Neural cell (in vitro differentiated cells): ENCODE measurements around the gene CELSR3. TPM values are rescaled to one million over a fixed set of nuclear protein-coding genes. Genes with fewer than 3 reads are reported as not detected.

Experiments used
- H2AFZ ChIP-seq: fragments of 200-600, 300-800 bp; sonication (generic), shearing (Covaris generic); 2 replicates; pipeline ENCODE4 v1.6.0; 2014; ENCODE audit warnings: low read depth, mild to moderate bottlenecking, antibody characterized with exemption, low read length, moderate library complexity
- H3F3A ChIP-seq: fragments of 200-600 bp; shearing (Covaris generic); 2 replicates; pipeline ENCODE4 v1.6.1; 2016; ENCODE audit warnings: mild to moderate bottlenecking, moderate library complexity, mixed read lengths, antibody characterized with exemption, low read length; ENCODE audit not compliant: insufficient read depth, poor library complexity, severe bottlenecking
- H3K27ac ChIP-seq: fragments of 200-600, 300-800 bp; sonication (generic), shearing (Covaris generic); 2 replicates; pipeline ENCODE4 v1.5.1; 2014; ENCODE audit warnings: mild to moderate bottlenecking, low read length, moderate library complexity
- H3K27me3 ChIP-seq: fragments of 300-800, 200-600 bp; sonication (generic), shearing (Covaris generic); 2 replicates; pipeline ENCODE4 v1.6.0; 2014; ENCODE audit warnings: mild to moderate bottlenecking, low read depth, low read length, moderate library complexity; ENCODE audit not compliant: insufficient read depth
- H3K36me3 ChIP-seq: fragments of 300-800, 200-600 bp; sonication (generic), shearing (Covaris generic); 2 replicates; pipeline ENCODE4 v1.5.1; 2014; ENCODE audit warnings: mild to moderate bottlenecking, antibody characterized with exemption, low read length, moderate library complexity; ENCODE audit not compliant: insufficient read depth
- H3K4me2 ChIP-seq: fragments of 300-800, 200-600 bp; sonication (generic), shearing (Covaris generic); 2 replicates; pipeline ENCODE4 v1.6.0; 2014; ENCODE audit warnings: mild to moderate bottlenecking, low read length
- H3K4me3 ChIP-seq: fragments of 300-800, 200-600 bp; sonication (generic), shearing (Covaris generic); 2 replicates; pipeline ENCODE4 v1.5.1; 2014; ENCODE audit warnings: mild to moderate bottlenecking, low read length, moderate library complexity
- H3K79me2 ChIP-seq: fragments of 200-600 bp; shearing (Covaris generic); replicated peaks from 2 replicates; pipeline ENCODE4 v1.6.0; 2014; ENCODE audit warnings: mild to moderate bottlenecking, low read length, moderate library complexity; ENCODE audit not compliant: insufficient read depth
- H3K9ac ChIP-seq: fragments of 300-800, 200-600 bp; sonication (generic), shearing (Covaris generic); 2 replicates; pipeline ENCODE4 v1.6.1; 2016; ENCODE audit warnings: mild to moderate bottlenecking, low read length, mixed read lengths
- H3K9me2 ChIP-seq: fragments of 200-600 bp; shearing (Covaris generic); 2 replicates; pipeline ENCODE4 v1.6.1; 2016; ENCODE audit warnings: mild to moderate bottlenecking, low read length, mixed read lengths; ENCODE audit not compliant: insufficient read depth
- H3K9me3 ChIP-seq: fragments of 200-600, 300-800 bp; sonication (generic), shearing (Covaris generic); 2 replicates; pipeline ENCODE4 v1.6.1; 2016; ENCODE audit warnings: mild to moderate bottlenecking, mixed run types, low read length, moderate library complexity, mixed read lengths
- H4K20me1 ChIP-seq: fragments of 200-600 bp; shearing (Covaris generic); 2 replicates; pipeline ENCODE4 v1.6.1; 2016; ENCODE audit warnings: mild to moderate bottlenecking, mixed run types; ENCODE audit not compliant: insufficient read depth
- EP300 ChIP-seq: fragments of 450-650 bp; conservative IDR thresholded peaks from 2 replicates; pipeline ENCODE4 v1.6.1; 2014; ENCODE audit warnings: antibody characterized with exemption, mild to moderate bottlenecking, moderate library complexity; ENCODE audit not compliant: poor library complexity, severe bottlenecking
- EZH2 ChIP-seq: fragments of 200-600, 300-800 bp; shearing (Covaris generic), sonication (generic); IDR thresholded peaks from 2 replicates; pipeline ENCODE4 v1.6.1; 2014; ENCODE audit warnings: antibody characterized with exemption, low read length, borderline replicate concordance, mild to moderate bottlenecking; ENCODE audit not compliant: insufficient read depth, poor library complexity, severe bottlenecking
- MXI1 ChIP-seq: fragments of 450-650 bp; conservative IDR thresholded peaks from 2 replicates; pipeline ENCODE4 v1.6.1; 2014; ENCODE audit warnings: antibody characterized with exemption, mild to moderate bottlenecking; ENCODE audit not compliant: poor library complexity, severe bottlenecking
- POLR2AphosphoS5 ChIP-seq: IDR thresholded peaks from 2 replicates; pipeline ENCODE4 v1.6.1; 2012
- RAD21 ChIP-seq: fragments of 450-650 bp; conservative IDR thresholded peaks from 2 replicates; pipeline ENCODE4 v1.6.1; 2014; ENCODE audit warnings: antibody characterized with exemption, mild to moderate bottlenecking, moderate library complexity
- SMC3 ChIP-seq: fragments of 450-650 bp; conservative IDR thresholded peaks from 2 replicates; pipeline ENCODE4 v1.6.1; 2014; ENCODE audit warnings: antibody characterized with exemption, mild to moderate bottlenecking, moderate library complexity; ENCODE audit not compliant: poor library complexity
- TAF1 ChIP-seq: IDR thresholded peaks from 2 replicates; pipeline ENCODE4 v1.6.1; 2012; ENCODE audit warnings: low read depth
- polyA plus RNA-seq: library from polyadenylated mRNA; depleted of rRNA; stranded (reverse); fragments of >200 nt; gene quantifications from 2 replicates; pipeline ENCODE4 v1.2.3, GENCODE V29; 2014
- TF ChIP-seq, protein P1 (sequence below): IDR thresholded peaks from 2 replicates; pipeline ENCODE4 v1.6.1; 2012; ENCODE audit warnings: borderline replicate concordance
- TF ChIP-seq, protein P2 (sequence below): fragments of 450-650 bp; IDR thresholded peaks from 2 replicates; pipeline ENCODE4 v1.5.1; 2014; ENCODE audit warnings: antibody characterized with exemption, mild to moderate bottlenecking, moderate library complexity; ENCODE audit not compliant: poor library complexity, severe bottlenecking

CELSR3 gene
- polyA plus RNA-seq, 1 donor from 2014 or later: 54.9 TPM

- TF ChIP-seq EP300: no peak
- TF ChIP-seq, protein P1, sequence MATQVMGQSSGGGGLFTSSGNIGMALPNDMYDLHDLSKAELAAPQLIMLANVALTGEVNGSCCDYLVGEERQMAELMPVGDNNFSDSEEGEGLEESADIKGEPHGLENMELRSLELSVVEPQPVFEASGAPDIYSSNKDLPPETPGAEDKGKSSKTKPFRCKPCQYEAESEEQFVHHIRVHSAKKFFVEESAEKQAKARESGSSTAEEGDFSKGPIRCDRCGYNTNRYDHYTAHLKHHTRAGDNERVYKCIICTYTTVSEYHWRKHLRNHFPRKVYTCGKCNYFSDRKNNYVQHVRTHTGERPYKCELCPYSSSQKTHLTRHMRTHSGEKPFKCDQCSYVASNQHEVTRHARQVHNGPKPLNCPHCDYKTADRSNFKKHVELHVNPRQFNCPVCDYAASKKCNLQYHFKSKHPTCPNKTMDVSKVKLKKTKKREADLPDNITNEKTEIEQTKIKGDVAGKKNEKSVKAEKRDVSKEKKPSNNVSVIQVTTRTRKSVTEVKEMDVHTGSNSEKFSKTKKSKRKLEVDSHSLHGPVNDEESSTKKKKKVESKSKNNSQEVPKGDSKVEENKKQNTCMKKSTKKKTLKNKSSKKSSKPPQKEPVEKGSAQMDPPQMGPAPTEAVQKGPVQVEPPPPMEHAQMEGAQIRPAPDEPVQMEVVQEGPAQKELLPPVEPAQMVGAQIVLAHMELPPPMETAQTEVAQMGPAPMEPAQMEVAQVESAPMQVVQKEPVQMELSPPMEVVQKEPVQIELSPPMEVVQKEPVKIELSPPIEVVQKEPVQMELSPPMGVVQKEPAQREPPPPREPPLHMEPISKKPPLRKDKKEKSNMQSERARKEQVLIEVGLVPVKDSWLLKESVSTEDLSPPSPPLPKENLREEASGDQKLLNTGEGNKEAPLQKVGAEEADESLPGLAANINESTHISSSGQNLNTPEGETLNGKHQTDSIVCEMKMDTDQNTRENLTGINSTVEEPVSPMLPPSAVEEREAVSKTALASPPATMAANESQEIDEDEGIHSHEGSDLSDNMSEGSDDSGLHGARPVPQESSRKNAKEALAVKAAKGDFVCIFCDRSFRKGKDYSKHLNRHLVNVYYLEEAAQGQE: no peak
- TF ChIP-seq SMC3: no peak
- TF ChIP-seq, protein P2, sequence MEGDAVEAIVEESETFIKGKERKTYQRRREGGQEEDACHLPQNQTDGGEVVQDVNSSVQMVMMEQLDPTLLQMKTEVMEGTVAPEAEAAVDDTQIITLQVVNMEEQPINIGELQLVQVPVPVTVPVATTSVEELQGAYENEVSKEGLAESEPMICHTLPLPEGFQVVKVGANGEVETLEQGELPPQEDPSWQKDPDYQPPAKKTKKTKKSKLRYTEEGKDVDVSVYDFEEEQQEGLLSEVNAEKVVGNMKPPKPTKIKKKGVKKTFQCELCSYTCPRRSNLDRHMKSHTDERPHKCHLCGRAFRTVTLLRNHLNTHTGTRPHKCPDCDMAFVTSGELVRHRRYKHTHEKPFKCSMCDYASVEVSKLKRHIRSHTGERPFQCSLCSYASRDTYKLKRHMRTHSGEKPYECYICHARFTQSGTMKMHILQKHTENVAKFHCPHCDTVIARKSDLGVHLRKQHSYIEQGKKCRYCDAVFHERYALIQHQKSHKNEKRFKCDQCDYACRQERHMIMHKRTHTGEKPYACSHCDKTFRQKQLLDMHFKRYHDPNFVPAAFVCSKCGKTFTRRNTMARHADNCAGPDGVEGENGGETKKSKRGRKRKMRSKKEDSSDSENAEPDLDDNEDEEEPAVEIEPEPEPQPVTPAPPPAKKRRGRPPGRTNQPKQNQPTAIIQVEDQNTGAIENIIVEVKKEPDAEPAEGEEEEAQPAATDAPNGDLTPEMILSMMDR: no peak
- TF ChIP-seq EZH2: no peak
- no peak for TF ChIP-seq MXI1
- no peak for TF ChIP-seq RAD21
- TF ChIP-seq POLR2AphosphoS5: no peak
- TF ChIP-seq TAF1: no peak
- no peak overlapping the region for H3K9ac ChIP-seq
- no peaks in the 10 kb centered on the region for H4K20me1 ChIP-seq
- no peaks in the 10 kb centered on the region for H3K27me3 ChIP-seq
- H2AFZ ChIP-seq: no peak overlapping the region
- no peaks in the 10 kb centered on the region for H3K9me3 ChIP-seq
- no peak overlapping the region for H3K4me3 ChIP-seq
- no peak overlapping the region for H3K4me2 ChIP-seq
- H3K79me2 ChIP-seq: peaks cover 5% of the 10 kb centered on the region
- no peaks in the 10 kb centered on the region for H3F3A ChIP-seq
- peaks cover 14% of the 10 kb centered on the region for H3K36me3 ChIP-seq
- no peak overlapping the region for H3K27ac ChIP-seq
- no peaks in the 10 kb centered on the region for H3K9me2 ChIP-seq
Measured at GRCh38 chr3:48679411-48680391, 17.0 kb upstream of the CELSR3 start.

GRCh38 chr3:48678566-48679380 is 16.1 kb upstream of the CELSR3 start:
- no peaks in the 10 kb centered on the region for H3K27me3 ChIP-seq
- H3K36me3 ChIP-seq: peaks cover 14% of the 10 kb centered on the region
- H4K20me1 ChIP-seq: no peaks in the 10 kb centered on the region

More at GRCh38 chr3:48678566-48679380, 16.1 kb upstream of the CELSR3 start:
- no peak overlapping the region for H3K4me2 ChIP-seq
- TF ChIP-seq MXI1 (no peak), SMC3 (no peak), EP300 (no peak), POLR2AphosphoS5 (no peak), RAD21 (no peak), EZH2 (no peak), TAF1 (no peak)
- TF ChIP-seq, protein P1: no peak
- TF ChIP-seq, protein P2: no peak
- no peak overlapping the region for H2AFZ ChIP-seq
- H3K9me3 ChIP-seq: no peaks in the 10 kb centered on the region
- no peaks in the 10 kb centered on the region for H3F3A ChIP-seq
- no peaks in the 10 kb centered on the region for H3K79me2 ChIP-seq
- no peak overlapping the region for H3K27ac ChIP-seq
- H3K9ac ChIP-seq: no peak overlapping the region
- H3K9me2 ChIP-seq: no peaks in the 10 kb centered on the region
- no peak overlapping the region for H3K4me3 ChIP-seq
